GM19238 (cell line): ENCODE results near the gene UAP1L1.
A peak's percentile ranks its signal among the peaks of the same experiment; 100 is the strongest.

Source experiments
- DNase-seq: peaks from one replicate; pipeline ENCODE4 v3.0.0; 2011; ENCODE audit warnings: low spot score; ENCODE audit not compliant: insufficient read length

Gene UAP1L1

DNA sequence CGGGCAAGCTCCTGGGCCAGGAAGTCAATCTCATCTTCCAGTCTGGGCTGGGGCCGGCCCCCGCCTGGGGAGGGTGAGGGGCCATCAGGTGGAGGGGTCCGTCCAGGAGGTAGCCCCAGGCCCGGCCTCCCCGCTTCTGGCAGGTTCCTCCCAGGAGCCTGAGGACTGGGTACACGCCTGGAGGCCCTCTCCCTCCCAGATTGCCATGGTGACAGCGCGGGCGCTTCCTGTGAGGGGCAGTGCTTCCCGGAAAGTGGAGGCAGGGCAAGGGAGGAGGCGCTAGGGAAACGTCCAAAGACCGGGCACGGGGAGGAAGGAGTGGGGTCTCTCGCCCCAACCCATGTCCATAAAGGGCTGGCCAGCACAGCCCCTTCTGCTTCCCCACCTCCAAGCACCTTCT is 36.2 kb upstream of the UAP1L1 start:
- DNase-seq: no peak

DNA sequence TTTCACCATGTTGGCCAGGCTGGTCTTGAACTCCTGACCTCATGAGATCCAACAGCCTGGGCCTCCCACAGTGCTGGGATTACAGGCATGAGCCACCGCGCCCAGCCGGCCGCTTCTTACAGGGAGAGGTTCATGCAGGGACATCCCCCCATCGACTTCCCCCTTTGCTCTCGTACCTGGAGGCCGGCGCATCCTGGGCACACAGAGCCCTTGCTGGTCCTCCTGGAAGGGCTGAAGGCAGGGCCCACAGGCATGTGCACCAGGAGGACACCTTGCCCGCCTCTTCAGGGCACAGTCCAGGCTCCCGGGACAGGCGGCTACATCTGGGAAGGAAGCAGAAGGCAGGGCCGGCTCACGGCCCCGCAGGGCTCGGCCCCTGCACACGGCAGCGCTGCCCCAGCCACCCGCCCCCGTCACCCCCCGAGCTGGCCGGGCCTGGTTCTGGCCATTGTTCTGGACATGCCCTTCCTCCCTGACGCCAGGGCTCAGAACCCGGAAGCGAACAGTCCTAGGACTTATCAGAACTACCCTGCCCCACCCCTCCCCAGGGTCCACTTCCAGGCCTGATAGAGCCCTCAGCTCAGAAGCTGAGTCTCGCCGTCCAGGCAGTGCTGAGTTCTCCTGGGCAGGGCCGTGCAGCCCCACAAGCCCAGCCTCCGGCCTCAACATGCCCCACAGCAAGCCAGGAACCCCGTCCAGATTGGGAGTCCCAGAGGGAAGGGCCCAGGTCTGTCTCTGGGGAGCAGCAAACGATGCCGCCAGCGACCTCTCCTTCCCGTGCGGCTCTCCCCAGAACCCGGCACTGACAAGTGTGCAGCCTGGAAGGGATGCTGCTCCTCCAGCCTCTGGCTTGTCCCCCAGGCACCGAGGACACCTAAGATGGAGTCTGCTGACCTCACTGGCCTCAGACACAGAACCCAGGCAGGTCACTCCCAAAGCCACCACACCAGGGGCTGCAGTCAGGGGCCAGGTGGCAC is 34.3 kb upstream of the UAP1L1 start:
- DNase-seq: no peak

- DNase-seq: no peak
Observed at GRCh38 chr9:137044037-137044436, 33.3 kb upstream of the UAP1L1 start.

DNA sequence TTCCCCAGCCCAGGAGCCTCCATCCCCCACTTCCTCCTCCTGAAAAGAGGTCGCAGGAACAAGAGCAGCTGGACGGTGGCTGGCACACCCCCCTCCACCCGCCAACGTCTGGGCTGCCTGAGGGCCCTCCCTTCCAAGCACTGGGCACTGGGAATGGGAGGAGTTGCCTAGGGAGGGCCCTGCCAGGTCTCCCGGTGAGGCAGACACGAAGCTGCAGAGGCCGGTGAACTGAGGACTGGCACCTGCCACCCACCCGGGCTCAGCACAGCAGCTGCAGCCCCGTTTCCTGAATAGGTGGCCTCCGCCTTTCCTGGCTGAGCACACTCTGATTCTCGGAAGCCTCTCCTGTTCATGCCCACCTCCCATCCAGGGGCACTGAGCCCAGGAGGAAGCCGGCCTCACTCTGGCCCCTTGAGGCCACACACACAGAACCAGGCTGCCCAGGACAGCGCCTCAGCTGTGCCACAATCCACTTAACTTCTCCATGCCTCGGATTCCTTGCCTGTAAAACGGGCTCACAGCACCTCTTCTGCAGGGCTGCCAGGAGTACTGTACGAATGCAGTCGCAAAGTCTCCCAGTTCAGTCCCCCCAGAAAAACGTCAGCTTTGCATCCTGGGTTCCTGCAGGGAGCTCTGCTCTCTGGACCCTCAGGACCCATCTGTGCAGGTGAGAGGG is 32.7 kb upstream of the UAP1L1 start:
- DNase-seq: no peak

GRCh38 chr9:137045294-137046087 is 31.8 kb upstream of the UAP1L1 start:
- DNase-seq: no peak

GRCh38 chr9:137046088-137046787 is 31.1 kb upstream of the UAP1L1 start, which contains the start of gene NPDC1:
NPDC1 (minus strand) TSS chr9:137046177; CDS start chr9:137045989, 188 bp downstream.
- peak; percentile 97 for DNase-seq

DNA sequence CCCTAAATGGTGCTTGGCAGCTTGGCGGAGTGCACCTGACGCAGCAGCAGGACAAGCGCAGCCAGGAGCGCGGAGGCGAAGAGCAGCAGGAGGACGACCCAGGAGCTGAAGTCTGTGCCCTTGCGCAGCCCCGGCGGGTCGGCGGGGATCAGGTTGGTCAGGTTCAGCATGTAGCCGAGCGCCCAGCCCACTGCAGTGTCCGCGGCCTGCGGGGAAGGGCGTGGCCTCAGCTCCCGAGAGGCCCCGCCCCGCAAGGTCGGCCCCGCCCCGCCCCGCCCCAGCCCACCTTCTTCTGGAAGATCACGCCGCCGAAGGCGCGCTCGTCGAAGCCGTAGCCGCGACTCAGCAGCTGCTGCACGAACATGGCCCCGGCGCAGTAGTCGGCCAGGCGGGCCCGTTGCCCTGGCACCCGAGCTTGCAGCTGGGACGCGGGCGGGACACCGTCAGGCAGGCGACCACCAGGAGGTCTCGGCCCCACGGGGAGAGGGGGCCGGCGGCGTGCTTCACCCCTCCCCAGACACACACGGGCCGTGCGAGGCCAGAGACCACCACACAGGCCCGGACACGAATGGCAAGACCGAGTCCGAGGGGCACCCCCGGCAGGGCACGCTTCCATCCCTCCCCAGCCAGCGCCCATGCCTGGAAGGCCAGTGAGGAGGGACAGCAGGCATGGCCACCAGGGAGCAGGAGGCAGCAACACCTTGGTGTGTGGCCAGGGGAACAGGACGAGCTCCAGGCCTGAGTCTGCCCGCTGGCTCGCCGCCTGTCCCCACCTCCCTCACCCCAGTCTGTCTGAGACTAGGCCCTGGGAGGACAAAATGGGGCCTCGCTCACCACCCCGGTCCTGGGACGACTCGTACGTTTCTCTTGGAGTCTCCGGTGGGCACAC is 28.4 kb upstream of the UAP1L1 start:
- no peak for DNase-seq

- DNase-seq: no peak
Observed at GRCh38 chr9:137049544-137050449, 27.5 kb upstream of the UAP1L1 start.

- no peak for DNase-seq
Observed at GRCh38 chr9:137050570-137050969, 26.7 kb upstream of the UAP1L1 start.

- DNase-seq: no peak
Observed at GRCh38 chr9:137051145-137051724, 26.1 kb upstream of the UAP1L1 start.

DNA sequence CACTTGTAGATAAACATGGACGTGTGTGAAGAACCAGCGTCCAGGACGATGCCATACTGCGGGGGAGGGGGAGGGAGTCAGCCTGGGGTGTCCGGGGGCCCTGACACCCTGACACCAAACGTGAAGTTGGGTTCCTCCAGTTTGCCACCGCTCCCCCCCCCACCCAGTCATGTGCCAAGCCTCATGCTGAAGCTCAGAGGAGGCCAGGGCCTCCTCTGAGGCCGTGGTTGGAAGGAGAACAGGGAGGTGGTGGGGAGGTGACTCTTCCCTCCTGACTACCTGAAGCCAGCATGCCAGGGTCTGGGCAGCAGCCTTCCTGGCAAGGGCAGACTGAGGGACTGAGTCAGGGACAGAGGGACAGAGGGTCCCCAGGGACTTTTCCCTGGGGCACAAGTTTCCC is 25.0 kb upstream of the UAP1L1 start:
- no peak for DNase-seq

DNA sequence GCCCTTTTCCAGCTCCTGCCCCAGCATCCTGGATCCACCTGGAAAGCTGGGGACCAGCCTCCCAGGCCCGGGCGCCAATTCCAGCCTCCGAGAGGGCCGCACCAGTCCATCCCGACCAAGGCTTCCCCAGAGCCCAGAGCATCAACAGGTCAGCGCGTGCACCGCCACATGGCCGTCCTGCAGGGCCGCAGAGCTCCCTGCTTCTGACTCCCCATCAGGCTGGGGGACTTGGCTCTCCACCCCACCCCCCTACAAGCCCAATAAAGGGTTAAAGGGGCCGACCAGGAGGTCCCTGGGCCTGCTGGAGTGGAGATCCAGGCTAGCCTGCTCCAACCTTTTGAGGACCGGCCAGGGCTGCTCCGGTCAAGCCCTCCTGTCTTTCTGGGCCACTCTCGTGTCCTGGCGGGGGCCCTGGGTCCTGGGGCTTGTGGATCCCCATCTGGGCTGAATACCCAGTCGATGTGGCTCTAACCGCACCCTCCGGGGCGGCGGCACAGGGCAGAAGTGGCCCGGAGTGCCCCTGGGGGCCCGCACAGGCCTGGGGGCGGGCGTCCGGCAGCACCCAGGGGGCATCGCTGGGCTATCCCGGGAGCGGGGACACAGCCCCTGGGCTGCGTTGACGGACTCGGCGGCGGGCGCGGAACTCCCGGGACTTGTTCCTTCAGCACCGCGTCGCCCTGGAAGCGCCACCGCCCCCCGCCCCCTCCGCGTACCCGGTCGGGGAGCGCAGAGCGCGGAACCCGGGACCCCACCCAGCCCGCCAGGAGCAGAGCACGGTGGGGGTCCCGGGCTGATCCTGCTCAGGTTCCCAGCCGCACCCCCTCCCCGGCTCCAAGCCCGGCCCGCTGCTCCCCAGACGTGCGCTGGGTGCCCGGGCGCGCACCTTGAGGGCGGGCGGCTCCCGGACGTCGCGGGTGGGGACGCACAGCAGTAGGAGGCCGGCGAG is 24.0 kb upstream of the UAP1L1 start:
- no peak for DNase-seq

- no peak for DNase-seq
Observed at GRCh38 chr9:137053944-137054931, 23.1 kb upstream of the UAP1L1 start, which contains the start of gene ENTPD2. ENTPD2 (minus strand) TSS chr9:137054061; CDS start chr9:137053997, 64 bp downstream.

- no peak for DNase-seq
Observed at GRCh38 chr9:137054932-137055384, 22.4 kb upstream of the UAP1L1 start.

- no peak for DNase-seq
Observed at GRCh38 chr9:137055385-137056364, 21.6 kb upstream of the UAP1L1 start.
